HepG2 (cell line): Measurements from ENCODE around the gene FURIN. TPM values are rescaled to one million over a fixed set of nuclear protein-coding genes. Genes with fewer than 3 reads are reported as not detected.

ENCODE experiments used
- E2F5 ChIP-seq: sonication (generic); formaldehyde crosslinking; conservative IDR thresholded peaks from 2 replicates; pipeline ENCODE4 v1.4.0; 2020; ENCODE audit warnings: missing genetic modification reagents
- EP300 ChIP-seq, 3 experiments: sonication (generic) in 1 of 3; formaldehyde crosslinking in 1 of 3; IDR thresholded peaks; 2 replicates each; pipeline versions ENCODE4 v1.5.1 to v1.6.1; 2011 to 2020; ENCODE audit warnings: low read depth in 2 of 3, low read length in 2 of 3, borderline replicate concordance in 1 of 3, improper control_type of control experiment in 1 of 3, mild to moderate bottlenecking in 1 of 3, missing genetic modification reagents in 1 of 3, moderate library complexity in 1 of 3
- ERF ChIP-seq: IDR thresholded peaks from 2 replicates; pipeline ENCODE4 v1.6.1; 2018; ENCODE audit warnings: missing biosample characterization, missing genetic modification reagents
- FUBP1 ChIP-seq: sonication (generic); formaldehyde crosslinking; IDR thresholded peaks from 2 replicates; pipeline ENCODE4 v1.5.1; 2020; ENCODE audit warnings: missing genetic modification reagents, mild to moderate bottlenecking, borderline replicate concordance
- HHEX ChIP-seq: IDR thresholded peaks from 2 replicates; pipeline ENCODE4 v1.6.1; 2016; ENCODE audit warnings: control low read depth
- HNF4G ChIP-seq, 2 experiments: sonication (generic) in 1 of 2; formaldehyde crosslinking in 1 of 2; IDR thresholded peaks; 2 replicates each; pipeline versions ENCODE4 v1.4.0 to v1.6.1; 2011 to 2020; ENCODE audit warnings: borderline replicate concordance in 2 of 2, low read depth in 2 of 2, mild to moderate bottlenecking in 2 of 2, low read length in 1 of 2, missing genetic modification reagents in 1 of 2, moderate library complexity in 1 of 2
- HOXA5 ChIP-seq: sonication (generic); formaldehyde crosslinking; IDR thresholded peaks from 2 replicates; pipeline ENCODE4 v1.4.0; 2020; ENCODE audit warnings: missing genetic modification reagents
- NR3C1 ChIP-seq: sonication (generic); formaldehyde crosslinking; IDR thresholded peaks from 2 replicates; pipeline ENCODE4 v1.4.0; 2020; ENCODE audit warnings: missing genetic modification reagents
- ONECUT2 ChIP-seq: sonication (generic); formaldehyde crosslinking; IDR thresholded peaks from 2 replicates; pipeline ENCODE4 v1.4.0; 2020; ENCODE audit warnings: missing genetic modification reagents
- RERE ChIP-seq: IDR thresholded peaks from 2 replicates; pipeline ENCODE4 v1.6.1; 2016; ENCODE audit warnings: low read depth, missing genetic modification reagents, missing compliant biosample characterization
- SMARCE1 ChIP-seq: fragments of 450-650 bp; IDR thresholded peaks from 2 replicates; pipeline ENCODE4 v1.6.1; 2017; ENCODE audit warnings: borderline replicate concordance
- SMYD3 ChIP-seq: sonication (generic); formaldehyde crosslinking; IDR thresholded peaks from 2 replicates; pipeline ENCODE4 v1.8.1; 2023; ENCODE audit warnings: mild to moderate bottlenecking, missing genetic modification reagents
- SRSF9 ChIP-seq: fragments of 200-400 bp; formaldehyde crosslinking; IDR thresholded peaks from 2 replicates; pipeline ENCODE4 v1.6.1; 2018; ENCODE audit warnings: borderline replicate concordance, mild to moderate bottlenecking, low read depth, low read length; ENCODE audit not compliant: insufficient read depth, poor library complexity, severe bottlenecking
- SRY ChIP-seq: sonication (generic); formaldehyde crosslinking; IDR thresholded peaks from 2 replicates; pipeline ENCODE4 v1.8.0; 2022; ENCODE audit warnings: mild to moderate bottlenecking, missing genetic modification reagents
- TBX3 ChIP-seq: fragments of 450-650 bp; IDR thresholded peaks from 2 replicates; pipeline ENCODE4 v1.6.1; 2017; ENCODE audit warnings: antibody characterized with exemption, mild to moderate bottlenecking, inconsistent platforms, borderline replicate concordance
- ZNF180 ChIP-seq: sonication (generic); formaldehyde crosslinking; IDR thresholded peaks from 2 replicates; pipeline ENCODE4 v1.4.0; 2020; ENCODE audit warnings: low read depth, missing genetic modification reagents, borderline replicate concordance
- ZNF30 ChIP-seq: sonication (generic); formaldehyde crosslinking; IDR thresholded peaks from 2 replicates; pipeline ENCODE4 v1.5.0; 2020; ENCODE audit warnings: mild to moderate bottlenecking, missing genetic modification reagents
- ZNF512 ChIP-seq: sonication (generic); formaldehyde crosslinking; IDR thresholded peaks from 2 replicates; pipeline ENCODE4 v1.4.0; 2020; ENCODE audit warnings: mild to moderate bottlenecking, missing genetic modification reagents
- ZZZ3 ChIP-seq: sonication (generic); formaldehyde crosslinking; IDR thresholded peaks from 2 replicates; pipeline ENCODE4 v1.4.0; 2020; ENCODE audit warnings: missing genetic modification reagents, mild to moderate bottlenecking, borderline replicate concordance
- polyA plus RNA-seq, 8 experiments: library from polyadenylated mRNA; depleted of rRNA in 3 of 8; stranded (reverse) in 7 of 8; unstranded in 1 of 8; fragments of >200 nt; fragmentation: Illumina TruSeq in 4 of 8; extraction: Trizol in 4 of 8; gene quantifications; 2 replicates each; pipeline versions ENCODE4 v1.2.1 to v1.2.3, GENCODE V29; 2011 to 2016; ENCODE audit warnings: low read depth in 4 of 8, missing spikeins in 1 of 8, mixed read lengths in 1 of 8; ENCODE audit not compliant: insufficient read depth in 1 of 8
- total RNA-seq, 5 experiments: library from RNA; depleted of rRNA; stranded (reverse); fragments of >200 nt; fragmentation: Illumina TruSeq; extraction: Trizol; gene quantifications; 2 replicates each; pipeline ENCODE4 v1.2.3, GENCODE V29; 2016; ENCODE audit warnings: low read depth in 1 of 5

FURIN gene
- total and polyA plus RNA-seq, 2 of the 13 experiments (the other 11 are each of a cell fraction or from before 2014, with no cell fraction given): 15.2 to 17.4 TPM

- TF ChIP-seq ZZZ3: peak; percentile 51; the same call in 1 of the 2 replicates
- peak; percentile 98 for TF ChIP-seq HHEX (CRISPR knock-in tag)
- peak; percentile 93 to 94 for TF ChIP-seq EP300 (IDR thresholded peaks at IDR 0.05; ENCODE audit: low read depth in 2 of 2, low read length in 2 of 2)
- TF ChIP-seq EP300 (CRISPR knock-in tag; IDR thresholded peaks at IDR 0.05; ENCODE audit: borderline replicate concordance): peak; percentile 97
- TF ChIP-seq ZNF180 (CRISPR knock-in tag): no peak
- TF ChIP-seq FUBP1: peak; percentile 85; the same call in 1 of the 2 replicates
- no peak for TF ChIP-seq SMARCE1
- TF ChIP-seq RERE (CRISPR knock-in tag): peak; percentile 99
- 0 out of 2 replicates have a peak, but pooled peaks have one; percentile 44 for TF ChIP-seq HOXA5
- TF ChIP-seq TBX3: peak; percentile 97
- TF ChIP-seq HNF4G (IDR thresholded peaks at IDR 0.05; ENCODE audit: borderline replicate concordance, low read depth, low read length): peak; percentile 85
- TF ChIP-seq HNF4G (CRISPR knock-in tag; IDR thresholded peaks at IDR 0.05; ENCODE audit: borderline replicate concordance, low read depth): peak; percentile 90
- TF ChIP-seq ZNF30 (CRISPR knock-in tag): no peak
- no peak for TF ChIP-seq E2F5
- TF ChIP-seq SRSF9: no peak
- TF ChIP-seq SMYD3: peak; percentile 88; the same call in 1 of the 2 replicates
- no peak for TF ChIP-seq ZNF512 (CRISPR knock-in tag)
- peak; percentile 56; the same call in 1 of the 2 replicates for TF ChIP-seq SRY
- TF ChIP-seq ERF (CRISPR knock-in tag): peak; percentile 96
- no peak for TF ChIP-seq NR3C1 (CRISPR knock-in tag)
- TF ChIP-seq ONECUT2 (CRISPR knock-in tag): peak; percentile 98
Measured at GRCh38 chr15:90873998-90874605, 5.7 kb downstream of the FURIN start (continued).
